Putamen (tissue), 1 donor: ENCODE measurements around the gene KLHL25.

Source experiments
- DNase-seq: peaks from one replicate; pipeline ENCODE4 v3.0.0-alpha.2; 2016; ENCODE audit warnings: low spot score

The KLHL25 gene

GRCh38 chr15:85717212-85717611 lies 77.5 kb downstream of the KLHL25 start:
- DNase-seq = no peak

DNA sequence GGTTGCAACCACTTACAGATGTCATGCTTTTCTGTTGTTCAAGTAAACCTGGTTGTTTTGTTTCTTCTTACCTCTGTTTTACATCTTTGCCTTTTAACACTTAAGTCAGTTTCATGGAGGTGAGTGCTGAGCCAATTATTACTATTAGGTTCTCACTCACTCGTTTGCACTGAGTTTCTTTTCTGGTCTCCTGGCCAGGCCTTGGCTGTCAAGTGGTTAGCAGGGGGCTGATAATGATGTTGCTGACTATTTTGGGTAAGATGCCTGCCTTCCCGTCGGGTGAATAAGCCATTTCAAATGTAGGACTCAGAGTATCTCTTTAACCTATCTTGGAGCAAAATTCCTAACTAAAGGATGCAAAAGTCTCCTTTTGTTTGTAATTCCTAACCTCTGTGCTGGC lies 78.5 kb downstream of the KLHL25 start:
- DNase-seq = no peak

GRCh38 chr15:85711580-85712192 lies 83.0 kb downstream of the KLHL25 start:
- no peak for DNase-seq

- DNase-seq = no peak
Measured at GRCh38 chr15:85710340-85710842, 84.3 kb downstream of the KLHL25 start.
